ENCODE data around the gene UBTFL1.
"Not testable (repeated sequence)": the region's sequence is repeated elsewhere in the genome, so short reads cannot be mapped to it uniquely, and the experiment has no call there.

The UBTFL1 gene, protein sequence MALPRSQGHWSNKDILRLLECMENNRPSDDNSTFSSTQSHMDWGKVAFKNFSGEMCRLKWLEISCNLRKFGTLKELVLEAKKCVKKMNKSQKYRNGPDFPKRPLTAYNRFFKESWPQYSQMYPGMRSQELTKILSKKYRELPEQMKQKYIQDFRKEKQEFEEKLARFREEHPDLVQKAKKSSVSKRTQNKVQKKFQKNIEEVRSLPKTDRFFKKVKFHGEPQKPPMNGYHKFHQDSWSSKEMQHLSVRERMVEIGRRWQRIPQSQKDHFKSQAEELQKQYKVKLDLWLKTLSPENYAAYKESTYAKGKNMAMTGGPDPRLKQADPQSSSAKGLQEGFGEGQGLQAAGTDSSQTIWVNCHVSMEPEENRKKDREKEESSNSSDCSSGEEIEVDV

DNA sequence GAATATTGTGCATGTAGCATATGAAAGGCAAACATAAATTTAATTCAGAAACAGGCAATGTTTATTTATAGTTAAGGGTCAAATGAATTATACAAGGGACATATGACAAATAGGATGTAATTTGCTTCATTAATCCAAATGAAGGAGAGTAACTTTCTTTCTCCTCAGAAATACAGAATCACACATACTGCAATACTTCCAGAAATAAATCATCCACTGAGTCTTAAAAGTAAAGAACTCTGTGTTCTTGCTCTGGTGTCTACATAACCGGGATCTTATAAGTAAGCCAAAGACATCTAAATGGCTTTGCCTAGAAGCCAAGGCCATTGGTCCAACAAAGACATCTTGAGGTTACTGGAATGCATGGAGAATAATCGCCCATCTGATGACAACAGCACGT is at the start of gene UBTFL1:
Gene UBTFL1 (plus strand): TSS at position 301 of the 400 bp plus-strand sequence. CDS start 0 bp downstream, at position 301.
- DNase-seq = not testable (repeated sequence)

GRCh38 chr11:90051591-90052209 is 34.0 kb upstream of the UBTFL1 start:
- not testable (repeated sequence) for DNase-seq

DNA sequence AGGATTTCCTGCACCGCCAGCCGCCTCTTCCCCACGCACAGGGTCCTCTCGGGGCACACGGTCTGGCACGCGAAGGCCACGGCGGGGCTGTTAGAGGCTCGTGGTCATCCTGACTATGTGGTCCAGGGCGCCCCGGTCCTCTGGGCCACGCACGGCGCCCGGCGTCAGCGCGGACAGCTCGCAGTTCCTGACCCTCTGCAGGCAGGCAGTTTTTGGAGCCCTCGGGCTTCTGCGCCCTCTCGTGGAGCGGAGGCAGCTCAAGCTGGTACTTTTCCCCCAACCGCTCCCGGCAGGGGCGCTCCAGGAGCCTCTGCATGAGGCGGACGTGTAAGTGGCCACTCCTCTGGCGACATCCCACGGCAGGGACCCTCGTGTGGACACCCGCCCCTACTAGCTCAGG is 33.4 kb upstream of the UBTFL1 start:
- peak; percentile 1 for DNase-seq

DNA sequence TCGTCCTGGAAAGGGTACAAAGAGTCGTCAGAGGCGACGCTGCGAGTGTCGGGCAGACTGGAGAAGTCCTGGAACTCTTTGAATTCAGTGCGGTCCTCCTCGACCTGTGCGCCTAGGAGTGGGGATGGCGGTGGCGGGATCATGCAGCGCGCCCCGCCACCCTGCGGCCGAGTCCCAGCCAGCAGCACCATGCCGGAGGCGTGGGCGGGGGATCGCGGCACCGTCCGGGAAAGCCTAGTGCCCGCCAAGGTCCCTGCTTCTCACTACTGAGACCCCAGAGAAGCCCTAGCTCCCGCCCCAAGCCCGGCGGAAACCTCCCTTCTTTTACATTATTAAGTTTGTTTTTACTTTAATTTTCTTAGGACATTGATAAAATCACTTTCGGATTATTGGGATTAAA is 32.2 kb upstream of the UBTFL1 start:
- not testable (repeated sequence) for DNase-seq

GRCh38 chr11:90088731-90089130 is 3.0 kb downstream of the UBTFL1 start:
- not testable (repeated sequence) for DNase-seq

- not testable (repeated sequence) for DNase-seq
Observed at GRCh38 chr11:90095230-90095924, 9.6 kb downstream of the UBTFL1 start.

GRCh38 chr11:90098261-90098660 is 12.5 kb downstream of the UBTFL1 start:
- not testable (repeated sequence) for DNase-seq

- DNase-seq = no peak
Observed at GRCh38 chr11:90100431-90100830, 14.7 kb downstream of the UBTFL1 start.

GRCh38 chr11:90113541-90113940 is 27.8 kb downstream of the UBTFL1 start:
- DNase-seq = peak; percentile 12

- DNase-seq = no peak
Observed at GRCh38 chr11:90120191-90120590, 34.4 kb downstream of the UBTFL1 start.

- DNase-seq = no peak
Observed at GRCh38 chr11:90124371-90124770, 38.6 kb downstream of the UBTFL1 start.

DNA sequence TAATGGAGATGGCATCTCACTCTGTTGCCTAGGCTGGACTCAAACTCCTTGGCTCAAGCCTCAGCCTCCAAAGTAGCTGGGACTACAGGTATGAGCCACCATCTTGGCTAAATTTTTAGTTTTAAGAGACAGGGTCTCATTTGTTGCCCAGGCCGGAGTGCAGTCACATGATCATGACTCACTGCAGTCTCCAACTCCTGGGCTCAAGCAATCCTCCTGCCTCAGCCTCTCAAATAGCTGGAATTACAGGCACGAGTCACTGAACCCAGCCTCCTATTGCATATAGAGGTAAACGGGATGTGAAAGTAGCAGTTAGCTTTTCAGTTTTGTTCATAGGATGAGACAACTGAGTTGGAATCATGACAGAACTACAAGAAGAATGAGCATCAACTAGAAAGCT is 39.2 kb downstream of the UBTFL1 start:
- DNase-seq = no peak

GRCh38 chr11:90133560-90134477 is 48.1 kb downstream of the UBTFL1 start:
- DNase-seq = no peak

- DNase-seq = no peak
Observed at GRCh38 chr11:90134478-90135003, 48.8 kb downstream of the UBTFL1 start, which contains the start of gene NAALAD2. TSS of gene NAALAD2 (plus strand) at chr11:90134663. CDS start at chr11:90134759, 96 bp downstream.

DNA sequence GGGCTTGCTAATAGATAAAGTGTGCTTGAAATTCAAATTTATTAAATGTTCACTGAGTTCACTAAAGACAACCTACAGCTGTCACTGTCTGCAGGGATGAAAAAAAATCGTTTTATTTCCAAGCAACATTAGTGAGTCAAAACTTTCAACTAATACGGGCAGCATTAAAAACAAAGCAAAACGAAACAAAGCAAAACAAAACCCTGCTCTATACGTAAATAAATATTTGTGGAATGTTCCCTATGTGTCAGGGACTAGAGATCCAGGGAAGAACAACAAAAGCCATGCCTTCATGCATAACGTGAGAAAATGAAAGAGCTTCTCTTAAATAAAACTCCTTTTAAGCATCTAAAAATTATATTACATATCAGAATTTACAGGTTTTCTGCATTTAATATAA is 49.3 kb downstream of the UBTFL1 start:
- no peak for DNase-seq
